ENCODE results near the gene CNTNAP5. TPM values are rescaled to one million over a fixed set of nuclear protein-coding genes. Genes with fewer than 3 reads are reported as not detected.

Gene CNTNAP5
- total RNA-seq, 1 donor from 2014 or later, result not detected

- Histone ChIP-seq H3K4me1 (no peaks in the 10 kb centered on the region), H3K27ac (no peak overlapping the region), H3K9me3 (no peaks in the 10 kb centered on the region), H3K36me3 (no peaks in the 10 kb centered on the region), H3K27me3 (ENCODE audit: low read depth) (no peaks in the 10 kb centered on the region), H3K4me3 (no peak overlapping the region)
- no peak for DNase-seq
- intact Hi-C loops (cut with DNase I), result no loop called here
- no peak for TF ChIP-seq CTCF (IDR thresholded peaks at IDR 0.05)
- no peak for ATAC-seq
These were observed 232.0 kb downstream of the CNTNAP5 start for GRCh38 chr2:124257120-124257519.

- Histone ChIP-seq H3K4me1 (no peaks in the 10 kb centered on the region), H3K27ac (no peak overlapping the region), H3K36me3 (no peaks in the 10 kb centered on the region), H3K9me3 (no peaks in the 10 kb centered on the region), H3K4me3 (no peak overlapping the region), H3K27me3 (ENCODE audit: low read depth) (no peaks in the 10 kb centered on the region)
- intact Hi-C loops (cut with DNase I), result no loop called here
- DNase-seq, result no peak
- TF ChIP-seq CTCF (IDR thresholded peaks at IDR 0.05), result no peak
- no peak for ATAC-seq
These were observed 233.2 kb downstream of the CNTNAP5 start for GRCh38 chr2:124258140-124258880.

GRCh38 chr2:124261456-124261855, 236.4 kb downstream of the CNTNAP5 start:
- Histone ChIP-seq H3K4me1 (no peaks in the 10 kb centered on the region), H3K9me3 (no peaks in the 10 kb centered on the region), H3K36me3 (no peaks in the 10 kb centered on the region), H3K4me3 (no peak overlapping the region), H3K27me3 (ENCODE audit: low read depth) (no peaks in the 10 kb centered on the region), H3K27ac (no peak overlapping the region)
- ATAC-seq, result no peak
- DNase-seq, result no peak
- TF ChIP-seq CTCF (IDR thresholded peaks at IDR 0.05), result no peak
- intact Hi-C loops (cut with DNase I), result no loop called here

- Histone ChIP-seq H3K27ac (no peak overlapping the region), H3K36me3 (no peaks in the 10 kb centered on the region), H3K9me3 (no peaks in the 10 kb centered on the region), H3K4me3 (no peak overlapping the region), H3K27me3 (ENCODE audit: low read depth) (no peaks in the 10 kb centered on the region), H3K4me1 (no peaks in the 10 kb centered on the region)
- intact Hi-C loops (cut with DNase I), result no loop called here
- DNase-seq (no peak), ATAC-seq (no peak)
- TF ChIP-seq CTCF (IDR thresholded peaks at IDR 0.05), result no peak
These were observed 239.5 kb downstream of the CNTNAP5 start for GRCh38 chr2:124264551-124265091.

GRCh38 chr2:124267794-124268193, 242.7 kb downstream of the CNTNAP5 start:
- H3K9me3 ChIP-seq, result no peaks in the 10 kb centered on the region
- no peak overlapping the region for H3K4me3 ChIP-seq
- H3K36me3 ChIP-seq, result no peaks in the 10 kb centered on the region
- ATAC-seq, result no peak
- no peak for TF ChIP-seq CTCF (IDR thresholded peaks at IDR 0.05)
- DNase-seq, result no peak
- intact Hi-C loops (cut with DNase I), result no loop called here
- no peak overlapping the region for H3K27ac ChIP-seq
- no peaks in the 10 kb centered on the region for H3K4me1 ChIP-seq
- H3K27me3 ChIP-seq (ENCODE audit: low read depth), result no peaks in the 10 kb centered on the region
